Measurements from ENCODE around the gene SDHC. TPM values are rescaled to one million over a fixed set of nuclear protein-coding genes. Genes with fewer than 3 reads are reported as not detected.

The SDHC gene
- total and polyA plus RNA-seq, 2 of the 13 experiments (the other 11 are each of a cell fraction or from before 2014, with no cell fraction given): 27.1 to 229 TPM

- TF ChIP-seq, protein P1, sequence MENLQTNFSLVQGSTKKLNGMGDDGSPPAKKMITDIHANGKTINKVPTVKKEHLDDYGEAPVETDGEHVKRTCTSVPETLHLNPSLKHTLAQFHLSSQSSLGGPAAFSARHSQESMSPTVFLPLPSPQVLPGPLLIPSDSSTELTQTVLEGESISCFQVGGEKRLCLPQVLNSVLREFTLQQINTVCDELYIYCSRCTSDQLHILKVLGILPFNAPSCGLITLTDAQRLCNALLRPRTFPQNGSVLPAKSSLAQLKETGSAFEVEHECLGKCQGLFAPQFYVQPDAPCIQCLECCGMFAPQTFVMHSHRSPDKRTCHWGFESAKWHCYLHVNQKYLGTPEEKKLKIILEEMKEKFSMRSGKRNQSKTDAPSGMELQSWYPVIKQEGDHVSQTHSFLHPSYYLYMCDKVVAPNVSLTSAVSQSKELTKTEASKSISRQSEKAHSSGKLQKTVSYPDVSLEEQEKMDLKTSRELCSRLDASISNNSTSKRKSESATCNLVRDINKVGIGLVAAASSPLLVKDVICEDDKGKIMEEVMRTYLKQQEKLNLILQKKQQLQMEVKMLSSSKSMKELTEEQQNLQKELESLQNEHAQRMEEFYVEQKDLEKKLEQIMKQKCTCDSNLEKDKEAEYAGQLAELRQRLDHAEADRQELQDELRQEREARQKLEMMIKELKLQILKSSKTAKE (CRISPR knock-in tag; IDR thresholded peaks at IDR 0.05; ENCODE audit: borderline replicate concordance): no peak
- TF ChIP-seq NCOA5 (CRISPR knock-in tag; IDR thresholded peaks at IDR 0.05) (no peak), ZNF773 (CRISPR knock-in tag; IDR thresholded peaks at IDR 0.05; ENCODE audit: borderline replicate concordance) (no peak), ZNF850 (CRISPR knock-in tag; conservative IDR thresholded peaks at IDR 0.05) (no peak), KAT7 (CRISPR knock-in tag; IDR thresholded peaks at IDR 0.05; ENCODE audit: borderline replicate concordance) (peak; percentile 43; the same call in 1 of the 2 replicates), FOSL1 (CRISPR knock-in tag; IDR thresholded peaks at IDR 0.05; ENCODE audit: borderline replicate concordance) (no peak), CEBPB (IDR thresholded peaks at IDR 0.05; ENCODE audit: borderline replicate concordance, low read depth, low read length) (no peak), FOXA3 (CRISPR knock-in tag; IDR thresholded peaks at IDR 0.05) (no peak), ZC3H13 (CRISPR knock-in tag; IDR thresholded peaks at IDR 0.05) (no peak), ZNF878 (CRISPR knock-in tag; IDR thresholded peaks at IDR 0.05) (no peak), FLYWCH1 (CRISPR knock-in tag; IDR thresholded peaks at IDR 0.05) (no peak), MAFF (IDR thresholded peaks at IDR 0.05; ENCODE audit: low read depth, low read length) (no peak), AHR (CRISPR knock-in tag; IDR thresholded peaks at IDR 0.05) (0 out of 2 replicates have a peak, but pooled peaks have one; percentile 55), RFX3 (CRISPR knock-in tag; IDR thresholded peaks at IDR 0.05) (no peak), MLLT10 (CRISPR knock-in tag; IDR thresholded peaks at IDR 0.05) (no peak), SPEN (CRISPR knock-in tag; IDR thresholded peaks at IDR 0.05; ENCODE audit: low read depth) (no peak; the same call in 1 of the 2 replicates), ZFX (CRISPR knock-in tag; IDR thresholded peaks at IDR 0.05; ENCODE audit: low read depth) (peak; percentile 78)
- TF ChIP-seq, protein P2, sequence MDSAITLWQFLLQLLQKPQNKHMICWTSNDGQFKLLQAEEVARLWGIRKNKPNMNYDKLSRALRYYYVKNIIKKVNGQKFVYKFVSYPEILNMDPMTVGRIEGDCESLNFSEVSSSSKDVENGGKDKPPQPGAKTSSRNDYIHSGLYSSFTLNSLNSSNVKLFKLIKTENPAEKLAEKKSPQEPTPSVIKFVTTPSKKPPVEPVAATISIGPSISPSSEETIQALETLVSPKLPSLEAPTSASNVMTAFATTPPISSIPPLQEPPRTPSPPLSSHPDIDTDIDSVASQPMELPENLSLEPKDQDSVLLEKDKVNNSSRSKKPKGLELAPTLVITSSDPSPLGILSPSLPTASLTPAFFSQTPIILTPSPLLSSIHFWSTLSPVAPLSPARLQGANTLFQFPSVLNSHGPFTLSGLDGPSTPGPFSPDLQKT (CRISPR knock-in tag; IDR thresholded peaks at IDR 0.05; ENCODE audit: borderline replicate concordance): 0 out of 2 replicates have a peak, but pooled peaks have one; percentile 1
- TF ChIP-seq, protein P3, sequence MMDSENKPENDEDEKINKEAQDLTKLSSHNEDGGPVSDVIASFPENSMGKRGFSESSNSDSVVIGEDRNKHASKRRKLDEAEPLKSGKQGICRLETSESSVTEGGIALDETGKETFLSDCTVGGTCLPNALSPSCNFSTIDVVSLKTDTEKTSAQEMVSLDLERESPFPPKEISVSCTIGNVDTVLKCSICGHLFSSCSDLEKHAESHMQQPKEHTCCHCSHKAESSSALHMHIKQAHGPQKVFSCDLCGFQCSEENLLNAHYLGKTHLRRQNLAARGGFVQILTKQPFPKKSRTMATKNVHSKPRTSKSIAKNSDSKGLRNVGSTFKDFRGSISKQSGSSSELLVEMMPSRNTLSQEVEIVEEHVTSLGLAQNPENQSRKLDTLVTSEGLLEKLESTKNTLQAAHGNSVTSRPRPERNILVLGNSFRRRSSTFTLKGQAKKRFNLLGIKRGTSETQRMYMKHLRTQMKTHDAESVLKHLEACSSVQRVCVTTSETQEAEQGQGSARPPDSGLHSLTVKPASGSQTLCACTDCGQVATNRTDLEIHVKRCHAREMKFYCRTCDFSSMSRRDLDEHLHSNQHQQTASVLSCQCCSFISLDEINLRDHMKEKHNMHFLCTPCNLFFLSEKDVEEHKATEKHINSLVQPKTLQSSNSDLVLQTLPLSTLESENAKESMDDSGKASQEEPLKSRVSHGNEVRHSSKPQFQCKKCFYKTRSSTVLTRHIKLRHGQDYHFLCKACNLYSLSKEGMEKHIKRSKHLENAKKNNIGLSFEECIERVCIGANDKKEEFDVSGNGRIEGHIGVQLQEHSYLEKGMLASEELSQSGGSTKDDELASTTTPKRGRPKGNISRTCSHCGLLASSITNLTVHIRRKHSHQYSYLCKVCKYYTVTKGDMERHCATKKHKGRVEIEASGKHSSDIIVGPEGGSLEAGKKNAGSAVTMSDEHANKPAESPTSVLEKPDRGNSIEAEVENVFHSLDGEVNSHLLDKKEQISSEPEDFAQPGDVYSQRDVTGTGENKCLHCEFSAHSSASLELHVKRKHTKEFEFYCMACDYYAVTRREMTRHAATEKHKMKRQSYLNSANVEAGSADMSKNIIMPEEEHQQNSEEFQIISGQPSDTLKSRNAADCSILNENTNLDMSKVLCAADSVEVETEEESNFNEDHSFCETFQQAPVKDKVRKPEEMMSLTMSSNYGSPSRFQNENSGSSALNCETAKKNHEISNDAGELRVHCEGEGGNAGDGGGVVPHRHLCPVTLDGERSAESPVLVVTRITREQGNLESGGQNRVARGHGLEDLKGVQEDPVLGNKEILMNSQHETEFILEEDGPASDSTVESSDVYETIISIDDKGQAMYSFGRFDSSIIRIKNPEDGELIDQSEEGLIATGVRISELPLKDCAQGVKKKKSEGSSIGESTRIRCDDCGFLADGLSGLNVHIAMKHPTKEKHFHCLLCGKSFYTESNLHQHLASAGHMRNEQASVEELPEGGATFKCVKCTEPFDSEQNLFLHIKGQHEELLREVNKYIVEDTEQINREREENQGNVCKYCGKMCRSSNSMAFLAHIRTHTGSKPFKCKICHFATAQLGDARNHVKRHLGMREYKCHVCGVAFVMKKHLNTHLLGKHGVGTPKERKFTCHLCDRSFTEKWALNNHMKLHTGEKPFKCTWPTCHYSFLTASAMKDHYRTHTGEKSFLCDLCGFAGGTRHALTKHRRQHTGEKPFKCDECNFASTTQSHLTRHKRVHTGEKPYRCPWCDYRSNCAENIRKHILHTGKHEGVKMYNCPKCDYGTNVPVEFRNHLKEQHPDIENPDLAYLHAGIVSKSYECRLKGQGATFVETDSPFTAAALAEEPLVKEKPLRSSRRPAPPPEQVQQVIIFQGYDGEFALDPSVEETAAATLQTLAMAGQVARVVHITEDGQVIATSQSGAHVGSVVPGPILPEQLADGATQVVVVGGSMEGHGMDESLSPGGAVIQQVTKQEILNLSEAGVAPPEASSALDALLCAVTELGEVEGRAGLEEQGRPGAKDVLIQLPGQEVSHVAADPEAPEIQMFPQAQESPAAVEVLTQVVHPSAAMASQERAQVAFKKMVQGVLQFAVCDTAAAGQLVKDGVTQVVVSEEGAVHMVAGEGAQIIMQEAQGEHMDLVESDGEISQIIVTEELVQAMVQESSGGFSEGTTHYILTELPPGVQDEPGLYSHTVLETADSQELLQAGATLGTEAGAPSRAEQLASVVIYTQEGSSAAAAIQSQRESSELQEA (CRISPR knock-in tag; IDR thresholded peaks at IDR 0.05; ENCODE audit: not compliant biosample characterization): no peak
Measured at GRCh38 chr1:161314201-161314981, at the start of gene SDHC (continued).
